Right hindlimb (tissue), 1 donor: ENCODE measurements around the gene RHEX.

Source experiments
- DNase-seq: peaks from one replicate; pipeline ENCODE4 v3.0.0-alpha.2; 2018

The RHEX gene

GRCh38 chr1:206120406-206120805, 67.4 kb downstream of the RHEX start:
- DNase-seq, result no peak

- no peak for DNase-seq
Measured at GRCh38 chr1:206121269-206121668, 68.3 kb downstream of the RHEX start.

DNA sequence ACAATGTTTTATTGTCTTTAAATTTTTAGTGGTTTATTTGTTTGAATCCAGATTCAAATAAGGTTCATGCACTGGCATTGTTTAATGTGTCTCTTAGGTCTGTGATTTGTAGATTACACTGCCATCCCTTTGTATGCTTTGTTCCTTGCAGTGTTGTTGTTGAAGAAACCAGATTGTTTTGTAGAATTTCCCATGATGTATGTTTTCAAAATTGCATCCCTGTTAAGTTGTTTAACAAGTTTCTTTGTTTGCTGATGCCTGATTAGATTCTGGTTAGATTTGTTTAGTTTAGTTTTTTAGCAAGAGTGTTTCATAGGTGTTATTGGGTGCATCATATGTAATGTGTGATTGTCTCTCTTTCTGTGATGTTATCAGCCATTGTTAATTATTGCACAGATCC, 69.7 kb downstream of the RHEX start:
- DNase-seq, result no peak

DNA sequence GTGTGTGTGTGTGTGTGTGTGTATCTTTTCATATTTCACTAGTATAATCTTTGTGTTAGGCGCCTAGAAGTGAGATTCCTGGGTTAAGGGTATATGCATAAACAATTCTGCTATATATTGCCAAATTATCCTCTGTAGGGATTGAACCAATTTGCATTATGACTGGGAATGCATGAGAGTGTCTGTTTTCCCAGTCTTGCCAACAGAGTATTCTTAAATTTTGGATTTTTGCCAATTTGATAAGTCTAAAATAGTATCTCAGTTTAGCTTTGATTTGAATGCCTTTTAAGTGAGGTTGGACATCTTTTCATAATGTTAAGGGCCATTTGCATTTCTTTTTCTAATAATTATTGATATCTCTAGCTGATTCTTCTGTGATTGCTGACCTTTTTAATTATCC, 72.4 kb downstream of the RHEX start:
- no peak for DNase-seq

DNA sequence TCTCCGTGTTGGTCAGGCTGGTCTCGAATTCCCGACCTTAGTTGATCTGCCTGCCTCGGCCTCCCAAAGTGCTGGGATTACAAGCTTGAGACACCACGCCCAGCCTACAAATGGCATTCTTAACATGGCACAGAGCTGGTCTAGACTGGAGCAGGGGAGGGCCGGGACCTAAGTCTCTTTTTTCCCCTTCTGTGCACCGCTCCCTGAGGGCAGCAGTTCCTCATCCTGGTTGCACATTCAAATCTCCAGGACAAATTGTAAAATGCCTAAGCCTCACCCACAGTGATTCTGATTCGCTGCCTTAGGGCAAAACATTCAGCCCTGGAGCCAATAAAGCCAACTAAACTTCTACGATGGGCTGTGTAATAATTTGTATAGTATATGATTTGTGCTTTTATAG, 74.4 kb downstream of the RHEX start:
- no peak for DNase-seq

DNA sequence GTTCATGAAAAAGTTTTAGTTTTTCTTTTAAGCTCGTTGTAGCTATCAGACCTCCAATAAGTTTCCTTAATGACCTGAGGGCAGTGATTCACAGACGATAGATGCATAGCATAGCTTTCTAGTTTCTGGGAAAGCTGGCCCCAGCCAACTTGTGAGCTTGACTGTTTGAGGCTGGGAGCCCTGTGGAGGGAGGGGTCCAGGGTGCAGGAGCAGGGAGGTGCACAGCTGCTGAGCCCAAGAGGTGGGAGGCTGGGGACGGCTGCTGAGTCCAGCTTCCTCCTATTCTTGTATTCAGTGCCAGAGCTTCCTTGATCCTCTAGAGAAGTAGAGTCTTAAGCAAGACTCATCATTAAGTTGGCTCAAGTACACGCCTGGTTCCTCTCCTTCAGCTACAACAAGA, 75.2 kb downstream of the RHEX start:
- DNase-seq, result no peak

DNA sequence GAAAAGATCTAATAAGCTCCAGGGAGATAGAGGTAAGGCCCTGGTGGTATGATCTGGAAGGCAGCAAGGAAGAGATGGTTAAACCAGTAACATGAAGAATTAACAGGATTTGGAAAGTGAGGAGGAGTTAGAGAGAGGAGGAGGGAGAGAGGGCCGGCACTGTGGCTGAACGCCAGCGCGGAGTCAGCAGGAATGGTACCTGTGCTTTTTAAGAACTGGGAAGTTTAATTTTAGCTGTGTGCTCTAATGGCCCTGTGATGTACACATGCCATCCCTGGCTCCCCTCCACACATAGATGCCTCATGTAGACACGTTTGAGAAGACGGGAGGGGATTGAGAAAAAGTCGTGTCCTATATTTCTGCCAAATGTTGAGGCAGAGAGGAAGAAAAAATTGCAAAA, 78.1 kb downstream of the RHEX start:
- no peak for DNase-seq

DNA sequence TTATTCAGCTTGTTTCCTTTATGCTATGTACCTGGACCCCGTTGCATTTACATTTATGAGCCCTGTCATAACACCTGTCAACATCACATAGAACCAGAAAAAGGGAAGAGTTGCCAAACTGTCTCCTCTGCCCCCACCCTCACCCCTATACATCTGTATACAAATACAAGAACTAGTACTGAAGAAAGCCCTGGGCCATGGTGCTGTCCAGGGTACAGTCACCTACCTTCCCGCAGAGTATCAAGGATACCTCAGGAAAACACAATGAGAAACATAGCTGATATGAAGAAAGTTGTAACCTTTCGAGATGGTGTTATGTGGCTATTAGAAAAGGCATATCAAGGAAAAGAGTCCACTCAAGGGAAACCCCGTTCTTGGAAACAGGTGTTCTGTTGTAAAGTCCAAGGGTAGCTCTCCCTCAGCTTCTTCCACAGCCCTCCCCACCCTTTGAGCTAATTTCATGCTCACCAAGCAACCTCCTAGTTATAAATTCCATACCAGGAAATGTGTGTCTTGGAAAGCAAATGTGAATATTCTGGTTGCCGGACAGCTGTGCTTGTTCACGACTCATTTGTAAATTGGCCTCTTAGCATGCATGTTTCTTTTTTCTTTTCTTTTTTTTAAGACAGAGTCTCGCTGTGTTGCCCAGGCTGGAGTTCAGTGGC, 80.9 kb downstream of the RHEX start:
- DNase-seq, result no peak

GRCh38 chr1:206135248-206135647, 82.3 kb downstream of the RHEX start:
- DNase-seq, result no peak

GRCh38 chr1:206136241-206136640, 83.3 kb downstream of the RHEX start:
- no peak for DNase-seq

- no peak for DNase-seq
Measured at GRCh38 chr1:206142011-206142410, 89.0 kb downstream of the RHEX start.

DNA sequence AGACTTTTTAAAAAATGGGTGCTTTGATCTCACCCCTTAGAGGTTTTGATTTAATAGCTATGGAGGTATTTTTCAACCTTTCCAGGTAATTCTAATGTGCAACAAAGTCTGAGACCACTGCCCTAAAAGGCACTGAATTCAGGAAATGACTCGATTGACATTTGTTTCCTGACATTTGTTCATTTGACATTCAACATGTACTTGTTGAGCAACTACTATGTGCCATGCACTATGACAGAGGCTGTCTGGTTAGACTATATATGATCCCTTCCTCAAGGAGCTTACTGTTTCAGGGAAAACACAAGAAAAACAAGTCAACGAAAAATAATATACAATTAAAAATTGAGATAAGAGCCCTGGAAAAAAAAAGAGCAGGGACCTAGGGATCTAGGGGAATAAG, 89.8 kb downstream of the RHEX start:
- no peak for DNase-seq

GRCh38 chr1:206143537-206144172, 90.7 kb downstream of the RHEX start:
- DNase-seq, result peak; percentile 87

DNA sequence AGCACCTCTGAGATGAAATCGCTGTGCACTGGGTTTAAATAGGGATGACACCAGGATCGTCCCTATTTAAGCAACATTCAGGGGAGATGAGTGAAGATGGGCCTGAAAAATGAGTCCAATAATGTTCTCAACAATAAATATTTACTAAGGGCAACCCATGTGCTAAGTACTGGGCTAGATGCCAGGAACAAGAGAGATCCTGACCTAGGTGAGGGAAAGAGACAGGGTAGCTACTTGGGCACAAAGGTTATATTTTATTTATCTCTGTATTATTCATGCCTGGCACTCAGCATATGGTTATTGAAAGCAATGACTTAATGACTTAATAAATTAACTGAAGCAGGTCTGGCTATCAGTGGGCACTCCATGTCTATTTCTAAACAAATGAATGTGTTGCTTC, 91.6 kb downstream of the RHEX start:
- no peak for DNase-seq

DNA sequence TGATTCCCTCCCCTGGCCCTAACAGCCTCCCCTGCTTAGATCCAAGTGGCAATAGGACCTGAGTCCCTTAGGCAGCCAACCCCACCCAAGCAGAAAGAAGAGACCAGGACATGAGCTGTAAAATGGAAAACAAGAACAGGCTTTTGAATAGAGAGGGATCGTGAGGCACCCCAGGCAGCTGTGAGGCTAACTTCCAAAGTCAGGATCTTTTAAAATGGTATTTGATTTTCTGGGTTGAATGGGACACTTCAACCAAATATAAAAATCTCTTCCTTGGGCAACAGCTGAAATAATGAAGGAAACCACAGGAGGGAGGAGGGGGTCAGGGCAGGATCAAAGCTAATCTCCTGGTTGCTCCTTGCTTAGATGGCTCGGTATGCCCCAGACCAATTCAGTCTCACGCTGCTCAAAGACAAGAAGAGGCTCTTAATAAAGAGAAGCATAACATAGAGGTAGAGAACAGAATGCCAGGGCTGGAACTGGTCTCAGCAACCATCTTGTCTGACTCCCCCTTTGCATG, 92.9 kb downstream of the RHEX start:
- no peak for DNase-seq
